IMR-90 (cell line): ENCODE measurements around the gene GMEB2. TPM values are rescaled to one million over a fixed set of nuclear protein-coding genes. Genes with fewer than 3 reads are reported as not detected.

Experiments
- ATAC-seq: fragments of 200-7000 bp; cut with Tn5 transposase; 2 replicates; pipeline ENCODE4 v1.9.1; 2020; ENCODE audit warnings: low read depth, mild to moderate bottlenecking, moderate library complexity
- BruUV-seq: library from RNA; stranded (reverse); fragments of 400-500 nt; replicated peaks from 2 replicates; lab custom pipeline; 2021; lab: Mats Ljungman, UMichigan
- CTCF ChIA-PET: fragments of 300-600 bp; formaldehyde crosslinking; extraction: SDS; loops from one replicate; lab custom pipeline; 2021; ENCODE audit warnings: antibody characterized with exemption; lab: Yijun Ruan, JAX
- POLR2A ChIA-PET: fragments of 300-600 bp; sonication (Branson Sonifier 250); formaldehyde crosslinking; loops from one replicate; lab custom pipeline; 2022; ENCODE audit warnings: antibody characterized with exemption; ENCODE audit not compliant: unreplicated experiment; lab: Charles Lee
- DNase-seq: peaks from one replicate; pipeline ENCODE4 v3.0.0; 2013
- H2AFZ ChIP-seq: replicated peaks from 2 replicates; pipeline ENCODE3; 2013; ENCODE audit warnings: low read length, mild to moderate bottlenecking; ENCODE audit not compliant: poor library complexity
- H2AK5ac ChIP-seq: 2 replicates; pipeline ENCODE4 v1.6.1; 2013; ENCODE audit warnings: low read depth, low read length, inconsistent platforms
- H2AK9ac ChIP-seq: replicated peaks from 2 replicates; pipeline ENCODE3; 2013; ENCODE audit warnings: mild to moderate bottlenecking, low read depth, low read length, moderate library complexity; ENCODE audit not compliant: poor library complexity
- H2BK120ac ChIP-seq: 2 replicates; pipeline ENCODE4 v1.6.1; 2013; ENCODE audit warnings: low read depth, low read length, inconsistent platforms
- H2BK15ac ChIP-seq: 3 replicates; pipeline ENCODE4 v1.6.1; 2013; ENCODE audit warnings: low read depth, low read length, inconsistent platforms
- H2BK20ac ChIP-seq: 2 replicates; pipeline ENCODE4 v1.6.1; 2013; ENCODE audit warnings: low read depth, mild to moderate bottlenecking, inconsistent platforms, low read length, moderate library complexity
- H2BK5ac ChIP-seq: 2 replicates; pipeline ENCODE4 v1.6.1; 2013; ENCODE audit warnings: mild to moderate bottlenecking, low read depth, low read length, inconsistent platforms; ENCODE audit not compliant: poor library complexity, severe bottlenecking
- H3K14ac ChIP-seq: replicated peaks from 2 replicates; pipeline ENCODE4 v1.6.1; 2013; ENCODE audit warnings: low read depth, low read length, inconsistent platforms
- H3K18ac ChIP-seq: 2 replicates; pipeline ENCODE4 v1.6.1; 2013; ENCODE audit warnings: low read depth, low read length, control low read depth
- H3K23ac ChIP-seq: 2 replicates; pipeline ENCODE4 v1.6.1; 2013; ENCODE audit warnings: low read depth, low read length, inconsistent platforms
- H3K27ac ChIP-seq: 2 replicates; pipeline ENCODE4 v1.5.1; 2013; ENCODE audit warnings: mild to moderate bottlenecking, control low read depth, low read length; ENCODE audit not compliant: insufficient read depth
- H3K27me3 ChIP-seq: 2 replicates; pipeline ENCODE4 v1.6.1; 2013; ENCODE audit warnings: low read length; ENCODE audit not compliant: control insufficient read depth, insufficient read depth
- H3K36me3 ChIP-seq: 2 replicates; pipeline ENCODE4 v1.6.1; 2013; ENCODE audit warnings: low read length, mixed read lengths; ENCODE audit not compliant: control insufficient read depth, insufficient read depth
- H3K4ac ChIP-seq: 2 replicates; pipeline ENCODE4 v1.6.1; 2013; ENCODE audit warnings: low read depth, low read length, inconsistent platforms
- H3K4me1 ChIP-seq: 2 replicates; pipeline ENCODE4 v1.6.1; 2013; ENCODE audit warnings: low read length, mixed read lengths; ENCODE audit not compliant: control insufficient read depth, insufficient read depth
- H3K4me2 ChIP-seq: 2 replicates; pipeline ENCODE4 v1.6.1; 2013; ENCODE audit warnings: low read depth, mild to moderate bottlenecking, control low read depth, low read length, moderate library complexity
- H3K4me3 ChIP-seq: 2 replicates; pipeline ENCODE4 v1.5.1; 2013; ENCODE audit warnings: low read depth, mild to moderate bottlenecking, control low read depth, low read length, moderate library complexity; ENCODE audit not compliant: insufficient read depth
- H3K56ac ChIP-seq: 2 replicates; pipeline ENCODE4 v1.6.1; 2013; ENCODE audit warnings: low read length, inconsistent platforms; ENCODE audit not compliant: insufficient read depth; ENCODE audit errors: extremely low read depth
- H3K79me1 ChIP-seq, 2 experiments: 2 replicates each; pipeline ENCODE4 v1.6.1; 2013; ENCODE audit warnings: low read length in 2 of 2, inconsistent platforms in 1 of 2, low read depth in 1 of 2
- H3K9ac ChIP-seq: 2 replicates; pipeline ENCODE4 v1.6.1; 2013; ENCODE audit warnings: low read depth, low read length, control low read depth
- H3K9me1 ChIP-seq: 2 replicates; pipeline ENCODE4 v1.6.1; 2013; ENCODE audit warnings: low read length, inconsistent platforms; ENCODE audit not compliant: insufficient read depth
- H3K9me3 ChIP-seq: 2 replicates; pipeline ENCODE4 v1.6.1; 2013; ENCODE audit warnings: low read length; ENCODE audit not compliant: control insufficient read depth, insufficient read depth
- H4K20me1 ChIP-seq: 2 replicates; pipeline ENCODE4 v1.6.1; 2013; ENCODE audit warnings: low read length, inconsistent platforms; ENCODE audit not compliant: insufficient read depth
- H4K5ac ChIP-seq: 2 replicates; pipeline ENCODE4 v1.6.1; 2013; ENCODE audit warnings: mild to moderate bottlenecking, low read depth, low read length, control low read depth
- H4K8ac ChIP-seq, 2 experiments: 2 replicates each; pipeline ENCODE4 v1.6.1; 2013; ENCODE audit warnings: low read depth in 2 of 2, low read length in 2 of 2, control low read depth in 1 of 2, inconsistent platforms in 1 of 2
- H4K91ac ChIP-seq: 2 replicates; pipeline ENCODE4 v1.6.1; 2013; ENCODE audit warnings: low read depth, low read length, inconsistent platforms; ENCODE audit not compliant: insufficient read depth
- BHLHE40 ChIP-seq: fragments of 150-350 bp; IDR thresholded peaks from 2 replicates; pipeline ENCODE4 v1.6.1; 2016; ENCODE audit warnings: mild to moderate bottlenecking, low read depth, low read length
- CEBPB ChIP-seq: IDR thresholded peaks from 2 replicates; pipeline ENCODE4 v1.6.1; 2012; ENCODE audit warnings: low read depth, low read length, improper control_type of control experiment
- CHD1 ChIP-seq: IDR thresholded peaks from 2 replicates; pipeline ENCODE4 v1.6.1; 2012; ENCODE audit warnings: low read depth, low read length, improper control_type of control experiment
- MAFK ChIP-seq: IDR thresholded peaks from 2 replicates; pipeline ENCODE4 v1.6.1; 2012; ENCODE audit warnings: low read depth, low read length, improper control_type of control experiment
- MAZ ChIP-seq: IDR thresholded peaks from 2 replicates; pipeline ENCODE4 v1.6.1; 2012; ENCODE audit warnings: low read depth, mild to moderate bottlenecking, low read length, improper control_type of control experiment, moderate library complexity, borderline replicate concordance
- MXI1 ChIP-seq: IDR thresholded peaks from 2 replicates; pipeline ENCODE4 v1.6.1; 2012; ENCODE audit warnings: low read depth, mild to moderate bottlenecking, low read length, moderate library complexity, borderline replicate concordance
- NFE2L2 ChIP-seq: fragments of 150-350 bp; IDR thresholded peaks from 2 replicates; pipeline ENCODE4 v1.6.1; 2016; ENCODE audit warnings: low read depth, mild to moderate bottlenecking, low read length
- RAD21 ChIP-seq: IDR thresholded peaks from 2 replicates; pipeline ENCODE4 v1.6.1; 2012; ENCODE audit warnings: low read length, improper control_type of control experiment
- RCOR1 ChIP-seq: IDR thresholded peaks from 2 replicates; pipeline ENCODE4 v1.6.1; 2012; ENCODE audit warnings: mild to moderate bottlenecking, low read length, improper control_type of control experiment; ENCODE audit not compliant: insufficient replicate concordance
- SMC3 ChIP-seq: fragments of 150-350 bp; IDR thresholded peaks from 2 replicates; pipeline ENCODE4 v1.6.1; 2016; ENCODE audit warnings: low read depth, mild to moderate bottlenecking, antibody characterized with exemption, low read length, moderate library complexity
- WGBS, 2 experiments: methylation state at CpG; one replicate each; pipeline versions ENCODE4 v1.1.5 to v1.1.7; 2013; ENCODE audit warnings: missing lambda C conversion rate in 2 of 2; ENCODE audit not compliant: insufficient read length in 1 of 2; ENCODE audit errors: extremely low coverage in 2 of 2; 5-methylcytosine and 5-hydroxymethylcytosine counted together
- dilution Hi-C: fragments of 300-500 bp; cut with HindIII; formaldehyde crosslinking; loops from one replicate; pipeline ENCODE4 v1.14.3; 2018; ENCODE audit warnings: low sequenced_read_pairs; ENCODE audit not compliant: unreplicated experiment
- in situ Hi-C: fragments of 300-500 bp; cut with MboI; formaldehyde crosslinking; loops from 3 replicates; pipeline ENCODE4 v1.14.3; 2019; ENCODE audit warnings: low sequenced_read_pairs, inconsistent platforms, mixed read lengths
- intact Hi-C: fragments of 100-400 bp; cut with micrococcal nuclease; formaldehyde crosslinking; loops from 2 replicates; pipeline ENCODE4 v1.10.0; 2022
- polyA plus RNA-seq, 3 experiments: library from polyadenylated mRNA; depleted of rRNA; stranded (reverse); fragments of >200 nt; gene quantifications; 2 replicates each; pipeline ENCODE4 v1.2.3, GENCODE V29; 2012; ENCODE audit warnings: low replicate concordance in 1 of 3
- total RNA-seq: library from RNA; depleted of rRNA; stranded (reverse); fragments of >200 nt; gene quantifications from 2 replicates; pipeline ENCODE4 v1.2.3, GENCODE V29; 2012
- TF ChIP-seq, protein P1 (sequence below): conservative IDR thresholded peaks from 2 replicates; pipeline ENCODE4 v1.5.1; 2012; ENCODE audit warnings: mild to moderate bottlenecking, low read depth, low read length, improper control_type of control experiment
- TF ChIP-seq, protein P2 (sequence below): fragments of 150-350 bp; IDR thresholded peaks from 2 replicates; pipeline ENCODE4 v1.6.1; 2016; ENCODE audit warnings: low read depth, mild to moderate bottlenecking, low read length, moderate library complexity, borderline replicate concordance
- TF ChIP-seq, protein P3 (sequence below): fragments of 150-350 bp; IDR thresholded peaks from 2 replicates; pipeline ENCODE4 v1.6.1; 2017; ENCODE audit warnings: mild to moderate bottlenecking, antibody characterized with exemption, low read length, low read depth

The GMEB2 gene
- total and polyA plus RNA-seq, 2 of the 4 experiments (the other 2 are of a cell fraction): 5.0 to 10.0 TPM

DNA sequence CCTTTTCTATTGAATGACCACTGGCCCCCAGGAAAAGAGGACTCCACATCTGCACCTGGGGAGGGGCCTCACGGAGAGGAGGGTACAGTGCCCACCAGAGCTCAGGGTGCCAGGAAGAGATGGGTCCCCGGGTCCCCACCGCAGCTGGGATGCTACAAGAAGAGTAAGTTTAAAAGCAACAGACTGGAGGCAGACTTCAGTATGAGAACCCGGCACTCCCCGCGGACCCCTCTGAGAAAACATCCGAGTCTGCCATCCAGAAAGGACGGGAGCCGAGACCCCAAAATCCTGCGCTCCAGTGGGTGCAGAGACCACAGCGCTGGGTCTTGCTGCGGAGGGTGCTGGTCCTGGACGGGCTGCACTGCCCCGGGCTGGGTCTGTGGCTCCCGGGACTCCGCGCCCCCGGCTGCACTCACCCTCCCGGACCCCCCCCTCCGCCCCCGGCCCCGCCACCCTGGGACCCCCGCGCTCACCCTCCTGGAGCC, 53.2 kb downstream of the GMEB2 start:
- Histone ChIP-seq H3K79me1 (peaks cover 4 to 13% of the 10 kb centered on the region in 2 experiments), H2AFZ (peak overlapping the region; percentile 76), H3K4me1 (peaks cover 10% of the 10 kb centered on the region), H3K27me3 (no peaks in the 10 kb centered on the region), H3K14ac (peak overlapping the region; percentile 75), H2BK5ac (no peak overlapping the region), H3K18ac (no peak overlapping the region), H4K5ac (no peak overlapping the region), H3K36me3 (peaks cover 7% of the 10 kb centered on the region; the same call in 1 of the 2 replicates), H4K8ac (peak overlapping the region in 1 of 2 experiments; percentile 40; a peak in 2 of 4 replicates), H3K4me2 (peak overlapping the region; percentile 76), H4K91ac (no peak overlapping the region), H2AK9ac (peak overlapping the region; percentile 99), H3K9ac (peak overlapping the region; percentile 95), H2BK120ac (no peak overlapping the region), H4K20me1 (no peaks in the 10 kb centered on the region), H3K4me3 (peak overlapping the region; percentile 85), H3K9me3 (no peaks in the 10 kb centered on the region), H3K23ac (peak overlapping the region; percentile 82), H2AK5ac (peak overlapping the region; percentile 67), H2BK15ac (no peak overlapping the region), H3K9me1 (peaks cover 3% of the 10 kb centered on the region; the same call in 1 of the 2 replicates), H3K56ac (peak overlapping the region; percentile 35), H3K27ac (peak overlapping the region; percentile 75), H3K4ac (peak overlapping the region; percentile 60; the same call in 1 of the 2 replicates), H2BK20ac (no peak overlapping the region)
- BruUV-seq: no TSS peak
- POLR2A ChIA-PET: interaction anchor here (0.6 kb wide), 1 partner anchor 15 kb away, joined by 6 read pairs; no protein-coding TSS in a partner anchor
- CTCF ChIA-PET: no interaction called here
- in situ Hi-C loops (no loop called here), dilution Hi-C loops (no loop called here), intact Hi-C loops (loop anchor here (2.0 kb wide), 1 partner anchor 19 kb away; the partner anchor contains the start of gene FNDC11)
- 0% methylated on average over 3 of the region's 24 CpGs; no CpG with 5 or more reads in 1 of the 2 experiments for WGBS, 2 experiments
- ATAC-seq (peak; percentile 59), DNase-seq (no peak)
- TF ChIP-seq RAD21: no peak
- TF ChIP-seq, protein P1, sequence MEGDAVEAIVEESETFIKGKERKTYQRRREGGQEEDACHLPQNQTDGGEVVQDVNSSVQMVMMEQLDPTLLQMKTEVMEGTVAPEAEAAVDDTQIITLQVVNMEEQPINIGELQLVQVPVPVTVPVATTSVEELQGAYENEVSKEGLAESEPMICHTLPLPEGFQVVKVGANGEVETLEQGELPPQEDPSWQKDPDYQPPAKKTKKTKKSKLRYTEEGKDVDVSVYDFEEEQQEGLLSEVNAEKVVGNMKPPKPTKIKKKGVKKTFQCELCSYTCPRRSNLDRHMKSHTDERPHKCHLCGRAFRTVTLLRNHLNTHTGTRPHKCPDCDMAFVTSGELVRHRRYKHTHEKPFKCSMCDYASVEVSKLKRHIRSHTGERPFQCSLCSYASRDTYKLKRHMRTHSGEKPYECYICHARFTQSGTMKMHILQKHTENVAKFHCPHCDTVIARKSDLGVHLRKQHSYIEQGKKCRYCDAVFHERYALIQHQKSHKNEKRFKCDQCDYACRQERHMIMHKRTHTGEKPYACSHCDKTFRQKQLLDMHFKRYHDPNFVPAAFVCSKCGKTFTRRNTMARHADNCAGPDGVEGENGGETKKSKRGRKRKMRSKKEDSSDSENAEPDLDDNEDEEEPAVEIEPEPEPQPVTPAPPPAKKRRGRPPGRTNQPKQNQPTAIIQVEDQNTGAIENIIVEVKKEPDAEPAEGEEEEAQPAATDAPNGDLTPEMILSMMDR: no peak
- no peak for TF ChIP-seq SMC3
- TF ChIP-seq, protein P2, sequence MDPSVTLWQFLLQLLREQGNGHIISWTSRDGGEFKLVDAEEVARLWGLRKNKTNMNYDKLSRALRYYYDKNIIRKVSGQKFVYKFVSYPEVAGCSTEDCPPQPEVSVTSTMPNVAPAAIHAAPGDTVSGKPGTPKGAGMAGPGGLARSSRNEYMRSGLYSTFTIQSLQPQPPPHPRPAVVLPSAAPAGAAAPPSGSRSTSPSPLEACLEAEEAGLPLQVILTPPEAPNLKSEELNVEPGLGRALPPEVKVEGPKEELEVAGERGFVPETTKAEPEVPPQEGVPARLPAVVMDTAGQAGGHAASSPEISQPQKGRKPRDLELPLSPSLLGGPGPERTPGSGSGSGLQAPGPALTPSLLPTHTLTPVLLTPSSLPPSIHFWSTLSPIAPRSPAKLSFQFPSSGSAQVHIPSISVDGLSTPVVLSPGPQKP: no peak
- no peak for TF ChIP-seq NFE2L2
- TF ChIP-seq, protein P3, sequence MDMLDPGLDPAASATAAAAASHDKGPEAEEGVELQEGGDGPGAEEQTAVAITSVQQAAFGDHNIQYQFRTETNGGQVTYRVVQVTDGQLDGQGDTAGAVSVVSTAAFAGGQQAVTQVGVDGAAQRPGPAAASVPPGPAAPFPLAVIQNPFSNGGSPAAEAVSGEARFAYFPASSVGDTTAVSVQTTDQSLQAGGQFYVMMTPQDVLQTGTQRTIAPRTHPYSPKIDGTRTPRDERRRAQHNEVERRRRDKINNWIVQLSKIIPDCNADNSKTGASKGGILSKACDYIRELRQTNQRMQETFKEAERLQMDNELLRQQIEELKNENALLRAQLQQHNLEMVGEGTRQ: no peak
- TF ChIP-seq MAZ: no peak
- TF ChIP-seq MXI1: no peak
- TF ChIP-seq MAFK: no peak
- no peak for TF ChIP-seq CHD1
- no peak for TF ChIP-seq BHLHE40
- TF ChIP-seq RCOR1: no peak
- TF ChIP-seq CEBPB: no peak
